ENCODE results near the gene KRTAP23-1.

Gene KRTAP23-1

DNA sequence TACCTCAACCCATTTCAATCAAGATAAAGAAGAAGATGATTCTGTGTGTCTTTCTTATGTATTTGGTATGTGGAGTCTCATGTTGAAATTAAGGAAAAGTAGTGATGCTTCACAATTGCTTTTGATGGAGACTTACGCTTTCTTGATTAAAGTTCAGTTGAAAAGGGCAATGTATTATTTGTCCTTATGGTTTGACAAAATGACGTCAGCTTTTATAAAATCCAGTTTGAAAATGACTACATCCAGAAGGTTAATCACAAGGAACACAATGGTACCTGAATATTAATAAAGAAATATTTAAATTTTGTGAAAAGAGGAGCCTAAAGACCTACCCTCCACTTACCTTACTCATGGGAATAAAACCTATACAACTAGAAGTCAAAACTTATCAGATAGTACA is 32.7 kb downstream of the KRTAP23-1 start:
- FAIRE-seq = no peak
- DNase-seq (ENCODE audit: low spot score) = no peak

DNA sequence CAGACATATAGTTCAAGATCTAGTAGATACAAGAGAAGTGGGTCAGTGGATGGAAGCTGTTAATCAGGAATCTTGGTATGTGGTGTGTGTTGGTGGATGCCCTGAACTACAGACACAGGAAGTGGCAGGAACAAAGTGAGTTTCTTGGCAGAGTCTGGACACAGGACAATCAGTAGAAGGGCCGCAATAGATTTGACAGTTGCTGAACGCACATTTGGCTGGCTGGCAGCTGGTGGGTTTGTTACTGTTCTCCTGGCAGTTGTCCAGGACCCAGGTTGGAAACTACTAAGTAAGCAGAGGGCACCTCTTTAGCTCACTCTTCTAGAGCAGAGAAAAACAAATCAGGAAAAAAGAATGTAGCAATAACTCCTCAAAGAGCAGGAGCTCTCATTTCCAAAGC is 41.5 kb downstream of the KRTAP23-1 start:
- FAIRE-seq = no peak
- no peak for DNase-seq (ENCODE audit: low spot score)

DNA sequence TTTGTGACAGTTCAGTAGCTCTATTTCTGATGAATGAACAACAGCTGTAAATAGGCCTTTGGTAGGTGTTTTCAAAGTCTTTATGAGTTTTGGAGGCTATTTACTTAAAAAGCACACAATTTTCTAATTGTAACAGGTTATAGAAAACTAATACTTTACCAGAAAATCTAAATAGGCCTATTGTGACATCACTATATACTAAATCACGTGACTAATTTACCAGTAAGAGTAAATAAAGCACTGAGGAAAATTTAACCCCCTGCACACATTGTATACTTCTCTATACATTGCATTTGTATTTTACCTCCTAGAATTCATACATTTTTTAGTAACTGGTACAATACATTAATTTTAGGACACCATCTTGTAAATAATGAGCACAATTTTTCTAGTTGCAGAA is 43.3 kb downstream of the KRTAP23-1 start:
- no peak for FAIRE-seq

More for the DNA sequence above, 43.3 kb downstream of the KRTAP23-1 start:
- DNase-seq (ENCODE audit: low spot score) = no peak

Measured in RCC 7860 (cell line).